Measurements from ENCODE around the gene BCL2.

DNA sequence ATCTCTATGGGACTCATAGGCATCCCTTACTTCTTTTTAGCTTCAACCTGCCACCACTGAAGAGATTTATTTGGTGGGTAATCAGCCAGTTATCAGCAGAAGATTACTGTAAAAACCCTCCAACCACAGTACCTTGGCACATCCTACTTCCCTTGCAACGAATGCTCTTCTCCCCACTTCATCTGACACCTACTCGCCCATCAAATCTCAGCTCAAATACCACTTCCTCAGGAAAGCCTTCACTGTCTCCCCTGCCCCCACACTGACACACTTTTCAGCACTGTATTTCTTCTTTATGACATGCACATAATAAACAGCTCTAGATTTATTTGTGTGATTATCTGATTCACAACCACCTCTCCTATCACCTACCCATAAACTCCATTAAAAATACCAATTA, 44.4 kb upstream of the BCL2 start:
- no peak for TF ChIP-seq EZH2 (IDR thresholded peaks at IDR 0.05; ENCODE audit: borderline replicate concordance, low read length)
- TF ChIP-seq, protein P1, sequence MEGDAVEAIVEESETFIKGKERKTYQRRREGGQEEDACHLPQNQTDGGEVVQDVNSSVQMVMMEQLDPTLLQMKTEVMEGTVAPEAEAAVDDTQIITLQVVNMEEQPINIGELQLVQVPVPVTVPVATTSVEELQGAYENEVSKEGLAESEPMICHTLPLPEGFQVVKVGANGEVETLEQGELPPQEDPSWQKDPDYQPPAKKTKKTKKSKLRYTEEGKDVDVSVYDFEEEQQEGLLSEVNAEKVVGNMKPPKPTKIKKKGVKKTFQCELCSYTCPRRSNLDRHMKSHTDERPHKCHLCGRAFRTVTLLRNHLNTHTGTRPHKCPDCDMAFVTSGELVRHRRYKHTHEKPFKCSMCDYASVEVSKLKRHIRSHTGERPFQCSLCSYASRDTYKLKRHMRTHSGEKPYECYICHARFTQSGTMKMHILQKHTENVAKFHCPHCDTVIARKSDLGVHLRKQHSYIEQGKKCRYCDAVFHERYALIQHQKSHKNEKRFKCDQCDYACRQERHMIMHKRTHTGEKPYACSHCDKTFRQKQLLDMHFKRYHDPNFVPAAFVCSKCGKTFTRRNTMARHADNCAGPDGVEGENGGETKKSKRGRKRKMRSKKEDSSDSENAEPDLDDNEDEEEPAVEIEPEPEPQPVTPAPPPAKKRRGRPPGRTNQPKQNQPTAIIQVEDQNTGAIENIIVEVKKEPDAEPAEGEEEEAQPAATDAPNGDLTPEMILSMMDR (conservative IDR thresholded peaks at IDR 0.05 in 1 of 2, IDR thresholded peaks at IDR 0.05 in 1 of 2; ENCODE audit: extremely low read depth in 1 of 2, insufficient read depth in 1 of 2, low read depth in 1 of 2, low read length in 2 of 2), result no peak

All from mammary epithelial cell (primary cell).